ENCODE data around the gene PDE6A.
"Not testable (repeated sequence)": the region's sequence is repeated elsewhere in the genome, so short reads cannot be mapped to it uniquely, and the experiment has no call there.

The PDE6A gene

DNA sequence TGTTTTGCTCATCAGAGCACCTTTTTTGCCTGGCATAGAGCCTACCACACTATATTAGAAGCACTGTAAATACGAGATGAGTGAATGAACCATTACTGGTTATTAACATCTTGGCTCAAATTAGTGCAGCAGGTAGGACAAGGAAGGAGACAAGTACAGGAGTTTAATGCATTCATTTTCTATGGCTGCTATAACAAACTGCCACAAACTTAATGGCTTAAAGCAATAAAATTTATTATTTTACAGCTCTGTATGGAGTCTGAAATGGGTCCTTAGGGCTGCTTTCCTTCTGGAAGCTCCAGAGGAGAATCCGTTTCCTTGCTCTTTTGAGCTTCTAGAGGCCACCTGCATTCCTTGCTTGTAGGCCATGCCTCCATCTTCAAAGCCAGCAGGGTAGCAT is 59.1 kb downstream of the PDE6A start:
- Histone ChIP-seq H3K36me3 (ENCODE audit: control insufficient read depth, insufficient read depth, low read length) (no peaks in the 10 kb centered on the region), H3K4me1 (ENCODE audit: control insufficient read depth, insufficient read depth, low read length, poor library complexity, severe bottlenecking) (no peaks in the 10 kb centered on the region), H3K27ac (ENCODE audit: insufficient read depth, low read length, poor library complexity, severe bottlenecking) (no peak overlapping the region)

DNA sequence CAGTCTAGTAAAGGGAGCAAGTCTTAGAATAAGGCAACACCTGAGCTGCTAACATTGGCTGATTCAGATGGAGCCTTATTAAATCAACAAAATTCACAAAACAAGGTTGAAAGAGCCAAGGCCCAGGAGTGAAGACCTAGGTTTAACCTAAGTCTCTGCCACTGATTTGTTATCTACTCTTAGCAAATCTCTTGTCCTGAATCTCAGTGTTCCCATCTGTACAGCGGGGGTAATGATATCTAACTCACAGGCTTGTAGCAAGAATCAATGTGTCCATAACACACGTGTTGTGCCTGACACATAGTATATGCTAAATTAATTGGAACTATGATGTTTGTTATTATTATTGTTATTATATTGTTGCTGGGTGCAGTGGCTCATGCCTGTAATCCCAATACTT is 61.0 kb downstream of the PDE6A start:
- no peak overlapping the region for H3K27ac ChIP-seq (ENCODE audit: insufficient read depth, low read length, poor library complexity, severe bottlenecking)
- no peaks in the 10 kb centered on the region for H3K9me3 ChIP-seq (ENCODE audit: control insufficient read depth, low read length)
- no peaks in the 10 kb centered on the region for H3K4me1 ChIP-seq (ENCODE audit: control insufficient read depth, insufficient read depth, low read length, poor library complexity, severe bottlenecking)
- no peaks in the 10 kb centered on the region for H3K27me3 ChIP-seq (replicated peaks; ENCODE audit: control insufficient read depth, insufficient read depth, low read length, poor library complexity, severe bottlenecking)
- no peaks in the 10 kb centered on the region for H3K36me3 ChIP-seq (ENCODE audit: control insufficient read depth, insufficient read depth, low read length)
- DNase-seq, result no peak
- no peak overlapping the region for H3K4me3 ChIP-seq (ENCODE audit: insufficient read depth, low read depth, low read length, poor library complexity, severe bottlenecking)

More for the DNA sequence above, 59.1 kb downstream of the PDE6A start:
- no peaks in the 10 kb centered on the region for H3K9me3 ChIP-seq (ENCODE audit: control insufficient read depth, low read length)
- DNase-seq, result no peak
- H3K4me3 ChIP-seq (ENCODE audit: insufficient read depth, low read depth, low read length, poor library complexity, severe bottlenecking), result no peak overlapping the region
- H3K27me3 ChIP-seq (replicated peaks; ENCODE audit: control insufficient read depth, insufficient read depth, low read length, poor library complexity, severe bottlenecking), result no peaks in the 10 kb centered on the region

DNA sequence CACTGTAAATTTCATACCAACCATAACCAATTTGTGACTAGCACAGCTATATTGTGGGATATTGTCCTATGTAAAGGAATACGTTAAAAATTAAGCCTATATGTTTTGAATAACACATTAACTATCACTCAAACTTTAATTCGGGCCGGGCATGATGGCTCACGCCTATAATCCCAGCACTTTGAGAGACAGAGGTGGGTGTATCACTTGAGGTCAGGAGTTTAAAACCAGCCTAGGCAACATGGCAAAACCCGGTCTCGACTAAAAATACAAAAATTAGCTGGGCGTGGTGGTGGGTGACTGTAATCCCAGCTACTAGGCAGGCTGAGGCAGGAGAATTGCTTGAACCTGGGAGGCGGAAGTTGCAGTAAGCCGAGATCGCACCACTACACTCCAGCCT is 62.0 kb downstream of the PDE6A start:
- H3K4me1 ChIP-seq (ENCODE audit: control insufficient read depth, insufficient read depth, low read length, poor library complexity, severe bottlenecking); H3K4me3 ChIP-seq (ENCODE audit: insufficient read depth, low read depth, low read length, poor library complexity, severe bottlenecking); DNase-seq; H3K9me3 ChIP-seq (ENCODE audit: control insufficient read depth, low read length); H3K27me3 ChIP-seq (replicated peaks; ENCODE audit: control insufficient read depth, insufficient read depth, low read length, poor library complexity, severe bottlenecking); H3K36me3 ChIP-seq (ENCODE audit: control insufficient read depth, insufficient read depth, low read length); H3K27ac ChIP-seq (ENCODE audit: insufficient read depth, low read length, poor library complexity, severe bottlenecking): not testable (repeated sequence)

DNA sequence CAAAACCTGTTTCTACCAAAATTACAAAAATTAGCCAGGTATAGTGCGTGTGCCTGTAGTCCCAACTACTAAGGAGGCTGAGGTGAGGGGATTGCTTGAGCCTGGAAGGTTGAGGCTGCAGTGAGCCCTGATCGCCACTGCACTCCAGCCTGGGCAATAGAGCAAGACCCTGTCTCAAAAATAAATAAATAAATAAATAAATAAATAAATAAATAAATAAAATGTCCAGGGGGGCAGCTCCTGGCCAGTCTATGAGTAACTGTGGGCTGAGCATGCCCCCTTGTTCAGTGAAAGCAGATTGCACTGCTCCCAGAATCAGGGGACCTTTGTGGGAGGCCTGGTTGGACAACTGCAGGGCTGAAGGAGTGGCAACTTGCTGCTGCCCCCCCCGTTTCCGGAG is 62.7 kb downstream of the PDE6A start:
- no peaks in the 10 kb centered on the region for H3K36me3 ChIP-seq (ENCODE audit: control insufficient read depth, insufficient read depth, low read length)
- no peaks in the 10 kb centered on the region for H3K4me1 ChIP-seq (ENCODE audit: control insufficient read depth, insufficient read depth, low read length, poor library complexity, severe bottlenecking)
- H3K4me3 ChIP-seq (ENCODE audit: insufficient read depth, low read depth, low read length, poor library complexity, severe bottlenecking), result no peak overlapping the region
- no peaks in the 10 kb centered on the region for H3K9me3 ChIP-seq (ENCODE audit: control insufficient read depth, low read length)
- H3K27me3 ChIP-seq (replicated peaks; ENCODE audit: control insufficient read depth, insufficient read depth, low read length, poor library complexity, severe bottlenecking), result no peaks in the 10 kb centered on the region
- DNase-seq, result no peak
- H3K27ac ChIP-seq (ENCODE audit: insufficient read depth, low read length, poor library complexity, severe bottlenecking), result no peak overlapping the region

DNA sequence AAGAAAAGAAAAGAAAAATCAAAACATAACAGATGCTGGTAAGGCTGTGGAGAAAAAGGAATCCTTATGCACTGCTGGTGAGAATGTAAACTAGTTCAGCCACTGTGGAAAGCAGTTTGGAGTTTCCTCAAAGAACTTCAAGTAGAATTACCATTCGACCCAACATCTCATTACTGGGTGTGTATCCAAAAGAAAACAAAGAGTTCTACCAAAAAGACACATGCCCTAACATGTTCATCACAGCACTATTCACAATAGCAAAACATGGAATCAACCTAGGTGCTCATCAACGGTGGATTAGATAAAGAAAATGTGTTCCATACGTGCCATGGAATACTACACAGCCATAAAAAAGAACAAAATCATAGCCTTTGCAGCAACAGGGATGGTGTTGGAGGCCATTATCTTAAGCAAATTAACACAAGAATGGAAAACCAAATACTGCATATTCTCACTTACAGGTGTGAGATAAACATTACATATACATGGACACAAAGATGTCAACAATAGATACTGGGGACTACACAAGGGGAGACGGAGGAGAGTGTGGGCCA is 63.4 kb downstream of the PDE6A start:
- no peak for DNase-seq
- no peaks in the 10 kb centered on the region for H3K9me3 ChIP-seq (ENCODE audit: control insufficient read depth, low read length)

DNA sequence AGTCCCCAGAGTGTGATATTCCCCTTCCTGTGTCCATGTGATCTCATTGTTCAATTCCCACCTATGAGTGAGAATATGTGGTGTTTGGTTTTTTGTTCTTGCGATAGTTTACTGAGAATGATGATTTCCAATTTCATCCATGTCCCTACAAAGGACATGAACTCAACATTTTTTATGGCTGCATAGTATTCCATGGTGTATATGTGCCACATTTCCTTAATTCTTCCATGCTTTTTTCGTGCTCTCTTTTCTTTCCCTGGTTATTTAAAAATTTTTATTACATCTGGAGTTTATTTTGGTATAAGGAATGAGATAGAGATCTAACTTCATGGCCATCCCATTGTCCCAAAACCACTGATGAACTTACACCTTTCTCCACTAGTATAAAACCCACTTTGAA is 65.0 kb downstream of the PDE6A start:
- not testable (repeated sequence) for H3K4me1 ChIP-seq (ENCODE audit: control insufficient read depth, insufficient read depth, low read length, poor library complexity, severe bottlenecking); H3K4me3 ChIP-seq (ENCODE audit: insufficient read depth, low read depth, low read length, poor library complexity, severe bottlenecking); DNase-seq; H3K9me3 ChIP-seq (ENCODE audit: control insufficient read depth, low read length); H3K27ac ChIP-seq (ENCODE audit: insufficient read depth, low read length, poor library complexity, severe bottlenecking); H3K27me3 ChIP-seq (replicated peaks; ENCODE audit: control insufficient read depth, insufficient read depth, low read length, poor library complexity, severe bottlenecking); H3K36me3 ChIP-seq (ENCODE audit: control insufficient read depth, insufficient read depth, low read length)

More for the DNA sequence above, 63.4 kb downstream of the PDE6A start:
- Histone ChIP-seq H3K27me3 (replicated peaks; ENCODE audit: control insufficient read depth, insufficient read depth, low read length, poor library complexity, severe bottlenecking) (no peaks in the 10 kb centered on the region), H3K27ac (ENCODE audit: insufficient read depth, low read length, poor library complexity, severe bottlenecking) (no peak overlapping the region), H3K4me3 (ENCODE audit: insufficient read depth, low read depth, low read length, poor library complexity, severe bottlenecking) (no peak overlapping the region), H3K36me3 (ENCODE audit: control insufficient read depth, insufficient read depth, low read length) (no peaks in the 10 kb centered on the region), H3K4me1 (ENCODE audit: control insufficient read depth, insufficient read depth, low read length, poor library complexity, severe bottlenecking) (no peaks in the 10 kb centered on the region)

DNA sequence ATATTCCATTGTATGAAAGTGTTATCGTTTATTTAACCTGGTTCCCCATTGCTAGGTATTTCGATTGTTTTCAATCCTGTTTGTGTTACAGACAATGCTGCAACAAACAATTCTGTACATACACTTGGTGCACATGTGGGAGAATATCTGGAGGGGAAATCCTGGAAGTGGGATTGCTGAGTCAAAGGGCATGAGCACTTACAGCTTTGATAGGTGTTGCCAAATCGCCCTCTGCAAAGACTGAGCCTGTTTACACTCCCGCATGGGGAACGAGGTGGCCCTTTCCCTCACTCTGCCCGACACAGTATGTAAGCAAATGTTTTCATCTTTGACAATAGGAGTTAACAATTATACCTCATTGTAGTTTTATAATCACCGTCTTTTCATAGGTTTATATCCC is 66.2 kb downstream of the PDE6A start:
- no peak for DNase-seq
- no peak overlapping the region for H3K4me3 ChIP-seq (ENCODE audit: insufficient read depth, low read depth, low read length, poor library complexity, severe bottlenecking)

DNA sequence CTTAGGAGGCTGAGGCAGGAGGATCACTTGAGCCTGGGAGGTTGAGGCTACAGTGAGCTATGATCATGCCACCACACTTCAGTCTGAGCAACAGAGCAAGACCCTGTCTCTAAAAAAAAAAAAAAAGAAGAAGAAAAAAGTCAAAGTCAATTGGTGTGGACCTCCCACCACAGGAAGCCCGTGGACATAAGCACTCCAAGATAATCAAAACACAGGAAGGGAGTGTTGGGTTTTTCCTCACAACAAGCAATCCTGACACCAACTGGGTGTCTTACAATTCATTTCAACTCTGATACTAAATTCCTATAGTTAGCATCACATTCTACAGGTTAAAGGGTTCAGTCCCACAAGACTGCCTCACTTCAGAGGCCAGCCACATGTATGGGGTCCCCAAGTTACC is 70.7 kb downstream of the PDE6A start:
- Histone ChIP-seq H3K9me3 (ENCODE audit: control insufficient read depth, low read length) (no peaks in the 10 kb centered on the region), H3K4me3 (ENCODE audit: insufficient read depth, low read depth, low read length, poor library complexity, severe bottlenecking) (no peak overlapping the region), H3K27me3 (replicated peaks; ENCODE audit: control insufficient read depth, insufficient read depth, low read length, poor library complexity, severe bottlenecking) (no peaks in the 10 kb centered on the region), H3K27ac (ENCODE audit: insufficient read depth, low read length, poor library complexity, severe bottlenecking) (no peak overlapping the region), H3K36me3 (ENCODE audit: control insufficient read depth, insufficient read depth, low read length) (no peaks in the 10 kb centered on the region), H3K4me1 (ENCODE audit: control insufficient read depth, insufficient read depth, low read length, poor library complexity, severe bottlenecking) (no peaks in the 10 kb centered on the region)
- DNase-seq, result no peak

More for the DNA sequence above, 66.2 kb downstream of the PDE6A start:
- Histone ChIP-seq H3K36me3 (ENCODE audit: control insufficient read depth, insufficient read depth, low read length) (no peaks in the 10 kb centered on the region), H3K27ac (ENCODE audit: insufficient read depth, low read length, poor library complexity, severe bottlenecking) (no peak overlapping the region), H3K9me3 (ENCODE audit: control insufficient read depth, low read length) (no peaks in the 10 kb centered on the region), H3K4me1 (ENCODE audit: control insufficient read depth, insufficient read depth, low read length, poor library complexity, severe bottlenecking) (no peaks in the 10 kb centered on the region), H3K27me3 (replicated peaks; ENCODE audit: control insufficient read depth, insufficient read depth, low read length, poor library complexity, severe bottlenecking) (no peaks in the 10 kb centered on the region)

DNA sequence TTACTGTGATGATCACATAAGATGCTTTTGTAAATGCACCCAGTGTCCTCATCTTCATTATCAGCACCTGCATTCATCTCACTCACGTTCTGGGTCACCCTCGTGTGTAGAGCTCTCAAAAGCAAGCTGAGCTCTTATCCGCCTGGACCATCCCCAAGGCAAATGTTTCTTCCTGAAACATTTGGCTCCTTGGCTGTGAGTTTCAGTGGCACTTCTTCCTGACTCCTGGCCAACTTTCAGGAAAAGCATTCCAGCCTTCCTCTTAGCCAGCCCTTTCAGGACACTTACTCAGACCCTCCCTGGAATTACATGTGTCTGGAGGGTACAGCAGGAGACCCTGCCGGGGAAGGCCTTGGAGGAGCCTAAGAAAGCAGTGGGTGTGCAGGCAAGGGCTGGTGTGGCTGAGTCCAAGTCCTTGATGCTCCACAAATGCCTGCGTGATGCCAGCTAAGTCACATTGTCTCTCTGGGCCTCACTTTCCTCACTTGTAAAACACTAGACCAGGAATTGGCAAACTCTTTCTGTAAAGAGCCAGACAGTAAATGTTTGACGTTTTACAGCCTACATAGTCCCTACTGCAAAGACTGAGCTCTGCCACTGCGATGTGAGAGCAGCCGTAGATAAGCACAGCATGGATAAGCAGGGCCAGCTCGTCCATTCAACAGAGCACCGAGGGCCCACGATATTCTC is 72.1 kb downstream of the PDE6A start:
- no peaks in the 10 kb centered on the region for H3K36me3 ChIP-seq (ENCODE audit: control insufficient read depth, insufficient read depth, low read length)
- H3K4me3 ChIP-seq (ENCODE audit: insufficient read depth, low read depth, low read length, poor library complexity, severe bottlenecking), result no peak overlapping the region
- no peak overlapping the region for H3K27ac ChIP-seq (ENCODE audit: insufficient read depth, low read length, poor library complexity, severe bottlenecking)
- DNase-seq, result no peak
- no peaks in the 10 kb centered on the region for H3K9me3 ChIP-seq (ENCODE audit: control insufficient read depth, low read length)
- H3K4me1 ChIP-seq (ENCODE audit: control insufficient read depth, insufficient read depth, low read length, poor library complexity, severe bottlenecking), result no peaks in the 10 kb centered on the region
- no peaks in the 10 kb centered on the region for H3K27me3 ChIP-seq (replicated peaks; ENCODE audit: control insufficient read depth, insufficient read depth, low read length, poor library complexity, severe bottlenecking)

DNA sequence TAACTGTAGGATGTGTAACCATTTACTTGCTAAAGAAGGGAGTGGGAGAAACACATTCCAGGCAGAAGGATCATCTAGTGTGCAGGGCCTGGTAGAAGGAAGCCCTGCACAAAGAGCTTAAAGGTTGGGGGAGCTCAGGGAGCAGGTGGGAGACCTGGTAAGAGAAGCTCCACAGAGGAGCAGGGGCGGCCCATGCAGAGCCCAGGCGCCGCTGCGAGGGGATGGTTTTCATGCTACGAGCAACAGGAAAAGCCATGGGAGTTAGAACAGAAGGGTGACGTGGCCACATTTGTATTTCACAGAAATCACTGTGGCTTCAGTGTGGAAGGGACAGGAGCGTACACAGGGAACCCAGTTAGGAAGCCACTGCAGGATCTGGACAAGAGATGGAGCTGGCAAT is 73.1 kb downstream of the PDE6A start:
- Histone ChIP-seq H3K27ac (ENCODE audit: insufficient read depth, low read length, poor library complexity, severe bottlenecking) (no peak overlapping the region), H3K36me3 (ENCODE audit: control insufficient read depth, insufficient read depth, low read length) (no peaks in the 10 kb centered on the region), H3K4me1 (ENCODE audit: control insufficient read depth, insufficient read depth, low read length, poor library complexity, severe bottlenecking) (no peaks in the 10 kb centered on the region), H3K27me3 (replicated peaks; ENCODE audit: control insufficient read depth, insufficient read depth, low read length, poor library complexity, severe bottlenecking) (no peaks in the 10 kb centered on the region), H3K9me3 (ENCODE audit: control insufficient read depth, low read length) (no peaks in the 10 kb centered on the region), H3K4me3 (ENCODE audit: insufficient read depth, low read depth, low read length, poor library complexity, severe bottlenecking) (no peak overlapping the region)
- DNase-seq, result no peak

All from effector memory CD4-positive, alpha-beta T cell (primary cell).